IMR-90 (cell line): Measurements from ENCODE around the gene C14orf180. TPM values are rescaled to one million over a fixed set of nuclear protein-coding genes. Genes with fewer than 3 reads are reported as not detected.

Experiments
- ATAC-seq: fragments of 200-7000 bp; cut with Tn5 transposase; 2 replicates; pipeline ENCODE4 v1.9.1; 2020; ENCODE audit warnings: low read depth, mild to moderate bottlenecking, moderate library complexity
- BruUV-seq: library from RNA; stranded (reverse); fragments of 400-500 nt; replicated peaks from 2 replicates; lab custom pipeline; 2021; lab: Mats Ljungman, UMichigan
- CTCF ChIA-PET: fragments of 300-600 bp; formaldehyde crosslinking; extraction: SDS; loops from one replicate; lab custom pipeline; 2021; ENCODE audit warnings: antibody characterized with exemption; lab: Yijun Ruan, JAX
- POLR2A ChIA-PET: fragments of 300-600 bp; sonication (Branson Sonifier 250); formaldehyde crosslinking; loops from one replicate; lab custom pipeline; 2022; ENCODE audit warnings: antibody characterized with exemption; ENCODE audit not compliant: unreplicated experiment; lab: Charles Lee
- DNase-seq: peaks from one replicate; pipeline ENCODE4 v3.0.0; 2013
- H2AFZ ChIP-seq: replicated peaks from 2 replicates; pipeline ENCODE3; 2013; ENCODE audit warnings: low read length, mild to moderate bottlenecking; ENCODE audit not compliant: poor library complexity
- H2AK5ac ChIP-seq: 2 replicates; pipeline ENCODE4 v1.6.1; 2013; ENCODE audit warnings: low read depth, low read length, inconsistent platforms
- H2AK9ac ChIP-seq: replicated peaks from 2 replicates; pipeline ENCODE3; 2013; ENCODE audit warnings: mild to moderate bottlenecking, low read depth, low read length, moderate library complexity; ENCODE audit not compliant: poor library complexity
- H2BK120ac ChIP-seq: 2 replicates; pipeline ENCODE4 v1.6.1; 2013; ENCODE audit warnings: low read depth, low read length, inconsistent platforms
- H2BK15ac ChIP-seq: 3 replicates; pipeline ENCODE4 v1.6.1; 2013; ENCODE audit warnings: low read depth, low read length, inconsistent platforms
- H2BK20ac ChIP-seq: 2 replicates; pipeline ENCODE4 v1.6.1; 2013; ENCODE audit warnings: low read depth, mild to moderate bottlenecking, inconsistent platforms, low read length, moderate library complexity
- H2BK5ac ChIP-seq: 2 replicates; pipeline ENCODE4 v1.6.1; 2013; ENCODE audit warnings: mild to moderate bottlenecking, low read depth, low read length, inconsistent platforms; ENCODE audit not compliant: poor library complexity, severe bottlenecking
- H3K14ac ChIP-seq: replicated peaks from 2 replicates; pipeline ENCODE4 v1.6.1; 2013; ENCODE audit warnings: low read depth, low read length, inconsistent platforms
- H3K18ac ChIP-seq: 2 replicates; pipeline ENCODE4 v1.6.1; 2013; ENCODE audit warnings: low read depth, low read length, control low read depth
- H3K23ac ChIP-seq: 2 replicates; pipeline ENCODE4 v1.6.1; 2013; ENCODE audit warnings: low read depth, low read length, inconsistent platforms
- H3K27ac ChIP-seq: 2 replicates; pipeline ENCODE4 v1.5.1; 2013; ENCODE audit warnings: mild to moderate bottlenecking, control low read depth, low read length; ENCODE audit not compliant: insufficient read depth
- H3K27me3 ChIP-seq: 2 replicates; pipeline ENCODE4 v1.6.1; 2013; ENCODE audit warnings: low read length; ENCODE audit not compliant: control insufficient read depth, insufficient read depth
- H3K36me3 ChIP-seq: 2 replicates; pipeline ENCODE4 v1.6.1; 2013; ENCODE audit warnings: low read length, mixed read lengths; ENCODE audit not compliant: control insufficient read depth, insufficient read depth
- H3K4ac ChIP-seq: 2 replicates; pipeline ENCODE4 v1.6.1; 2013; ENCODE audit warnings: low read depth, low read length, inconsistent platforms
- H3K4me1 ChIP-seq: 2 replicates; pipeline ENCODE4 v1.6.1; 2013; ENCODE audit warnings: low read length, mixed read lengths; ENCODE audit not compliant: control insufficient read depth, insufficient read depth
- H3K4me2 ChIP-seq: 2 replicates; pipeline ENCODE4 v1.6.1; 2013; ENCODE audit warnings: low read depth, mild to moderate bottlenecking, control low read depth, low read length, moderate library complexity
- H3K4me3 ChIP-seq: 2 replicates; pipeline ENCODE4 v1.5.1; 2013; ENCODE audit warnings: low read depth, mild to moderate bottlenecking, control low read depth, low read length, moderate library complexity; ENCODE audit not compliant: insufficient read depth
- H3K56ac ChIP-seq: 2 replicates; pipeline ENCODE4 v1.6.1; 2013; ENCODE audit warnings: low read length, inconsistent platforms; ENCODE audit not compliant: insufficient read depth; ENCODE audit errors: extremely low read depth
- H3K79me1 ChIP-seq, 2 experiments: 2 replicates each; pipeline ENCODE4 v1.6.1; 2013; ENCODE audit warnings: low read length in 2 of 2, inconsistent platforms in 1 of 2, low read depth in 1 of 2
- H3K9ac ChIP-seq: 2 replicates; pipeline ENCODE4 v1.6.1; 2013; ENCODE audit warnings: low read depth, low read length, control low read depth
- H3K9me1 ChIP-seq: 2 replicates; pipeline ENCODE4 v1.6.1; 2013; ENCODE audit warnings: low read length, inconsistent platforms; ENCODE audit not compliant: insufficient read depth
- H3K9me3 ChIP-seq: 2 replicates; pipeline ENCODE4 v1.6.1; 2013; ENCODE audit warnings: low read length; ENCODE audit not compliant: control insufficient read depth, insufficient read depth
- H4K20me1 ChIP-seq: 2 replicates; pipeline ENCODE4 v1.6.1; 2013; ENCODE audit warnings: low read length, inconsistent platforms; ENCODE audit not compliant: insufficient read depth
- H4K5ac ChIP-seq: 2 replicates; pipeline ENCODE4 v1.6.1; 2013; ENCODE audit warnings: mild to moderate bottlenecking, low read depth, low read length, control low read depth
- H4K8ac ChIP-seq, 2 experiments: 2 replicates each; pipeline ENCODE4 v1.6.1; 2013; ENCODE audit warnings: low read depth in 2 of 2, low read length in 2 of 2, control low read depth in 1 of 2, inconsistent platforms in 1 of 2
- H4K91ac ChIP-seq: 2 replicates; pipeline ENCODE4 v1.6.1; 2013; ENCODE audit warnings: low read depth, low read length, inconsistent platforms; ENCODE audit not compliant: insufficient read depth
- BHLHE40 ChIP-seq: fragments of 150-350 bp; IDR thresholded peaks from 2 replicates; pipeline ENCODE4 v1.6.1; 2016; ENCODE audit warnings: mild to moderate bottlenecking, low read depth, low read length
- CEBPB ChIP-seq: IDR thresholded peaks from 2 replicates; pipeline ENCODE4 v1.6.1; 2012; ENCODE audit warnings: low read depth, low read length, improper control_type of control experiment
- CHD1 ChIP-seq: IDR thresholded peaks from 2 replicates; pipeline ENCODE4 v1.6.1; 2012; ENCODE audit warnings: low read depth, low read length, improper control_type of control experiment
- CTCF ChIP-seq: conservative IDR thresholded peaks from 2 replicates; pipeline ENCODE4 v1.5.1; 2012; ENCODE audit warnings: mild to moderate bottlenecking, low read depth, low read length, improper control_type of control experiment
- MAFK ChIP-seq: IDR thresholded peaks from 2 replicates; pipeline ENCODE4 v1.6.1; 2012; ENCODE audit warnings: low read depth, low read length, improper control_type of control experiment
- MAZ ChIP-seq: IDR thresholded peaks from 2 replicates; pipeline ENCODE4 v1.6.1; 2012; ENCODE audit warnings: low read depth, mild to moderate bottlenecking, low read length, improper control_type of control experiment, moderate library complexity, borderline replicate concordance
- MXI1 ChIP-seq: IDR thresholded peaks from 2 replicates; pipeline ENCODE4 v1.6.1; 2012; ENCODE audit warnings: low read depth, mild to moderate bottlenecking, low read length, moderate library complexity, borderline replicate concordance
- NFE2L2 ChIP-seq: fragments of 150-350 bp; IDR thresholded peaks from 2 replicates; pipeline ENCODE4 v1.6.1; 2016; ENCODE audit warnings: low read depth, mild to moderate bottlenecking, low read length
- POLR2A ChIP-seq: IDR thresholded peaks from 2 replicates; pipeline ENCODE4 v1.6.1; 2012; ENCODE audit warnings: mild to moderate bottlenecking, low read depth, low read length
- RAD21 ChIP-seq: IDR thresholded peaks from 2 replicates; pipeline ENCODE4 v1.6.1; 2012; ENCODE audit warnings: low read length, improper control_type of control experiment
- RCOR1 ChIP-seq: IDR thresholded peaks from 2 replicates; pipeline ENCODE4 v1.6.1; 2012; ENCODE audit warnings: mild to moderate bottlenecking, low read length, improper control_type of control experiment; ENCODE audit not compliant: insufficient replicate concordance
- RFX5 ChIP-seq: IDR thresholded peaks from 2 replicates; pipeline ENCODE4 v1.8.0; 2012; ENCODE audit warnings: low read depth, mild to moderate bottlenecking, low read length, moderate library complexity
- SMC3 ChIP-seq: fragments of 150-350 bp; IDR thresholded peaks from 2 replicates; pipeline ENCODE4 v1.6.1; 2016; ENCODE audit warnings: low read depth, mild to moderate bottlenecking, antibody characterized with exemption, low read length, moderate library complexity
- WGBS, 2 experiments: methylation state at CpG; one replicate each; pipeline versions ENCODE4 v1.1.5 to v1.1.7; 2013; ENCODE audit warnings: missing lambda C conversion rate in 2 of 2; ENCODE audit not compliant: insufficient read length in 1 of 2; ENCODE audit errors: extremely low coverage in 2 of 2; 5-methylcytosine and 5-hydroxymethylcytosine counted together
- dilution Hi-C: fragments of 300-500 bp; cut with HindIII; formaldehyde crosslinking; loops from one replicate; pipeline ENCODE4 v1.14.3; 2018; ENCODE audit warnings: low sequenced_read_pairs; ENCODE audit not compliant: unreplicated experiment
- in situ Hi-C: fragments of 300-500 bp; cut with MboI; formaldehyde crosslinking; loops from 3 replicates; pipeline ENCODE4 v1.14.3; 2019; ENCODE audit warnings: low sequenced_read_pairs, inconsistent platforms, mixed read lengths
- intact Hi-C: fragments of 100-400 bp; cut with micrococcal nuclease; formaldehyde crosslinking; loops from 2 replicates; pipeline ENCODE4 v1.10.0; 2022
- polyA plus RNA-seq, 3 experiments: library from polyadenylated mRNA; depleted of rRNA; stranded (reverse); fragments of >200 nt; gene quantifications; 2 replicates each; pipeline ENCODE4 v1.2.3, GENCODE V29; 2012; ENCODE audit warnings: low replicate concordance in 1 of 3
- total RNA-seq: library from RNA; depleted of rRNA; stranded (reverse); fragments of >200 nt; gene quantifications from 2 replicates; pipeline ENCODE4 v1.2.3, GENCODE V29; 2012
- TF ChIP-seq, protein P1 (sequence below): fragments of 150-350 bp; IDR thresholded peaks from 2 replicates; pipeline ENCODE4 v1.6.1; 2016; ENCODE audit warnings: low read depth, mild to moderate bottlenecking, low read length, moderate library complexity, borderline replicate concordance

Gene C14orf180
- total and polyA plus RNA-seq, 2 of the 4 experiments (the other 2 are of a cell fraction) = not detected

DNA sequence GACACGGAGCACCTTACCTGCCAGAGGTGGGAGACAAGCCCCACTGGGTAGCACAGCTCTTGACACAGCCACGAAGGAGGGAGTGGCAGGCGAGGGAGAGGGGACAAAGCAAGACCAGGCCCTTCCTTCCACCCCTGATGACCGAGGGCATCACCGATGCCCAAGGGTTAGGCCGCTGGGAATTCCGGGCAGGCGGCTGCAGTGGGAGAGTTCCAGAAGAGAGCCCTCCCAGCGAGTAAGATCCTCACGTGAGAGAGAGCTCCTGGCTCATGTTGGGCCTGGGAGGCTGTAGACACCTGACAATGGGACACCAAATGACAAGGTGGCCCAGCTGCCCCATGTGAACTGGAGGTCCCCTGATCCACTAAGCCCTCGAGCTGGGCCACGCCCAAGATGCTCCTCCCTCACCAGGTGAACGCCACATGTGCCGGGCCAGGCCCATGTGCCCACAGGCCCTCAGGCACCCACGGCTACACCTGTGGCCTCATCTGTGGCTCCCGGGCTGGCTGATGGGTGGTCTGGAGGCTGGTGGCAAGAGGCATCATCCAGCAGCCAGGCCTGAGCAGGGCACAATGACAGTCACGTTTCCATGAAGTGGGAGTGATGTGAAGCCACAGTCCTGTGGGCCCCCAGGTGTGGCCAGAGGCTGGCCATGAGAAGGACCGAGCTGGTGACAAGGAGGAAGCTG is 32.1 kb upstream of the C14orf180 start:
- no peaks in the 10 kb centered on the region for H3K36me3 ChIP-seq
- no TSS peak for BruUV-seq
- no peaks in the 10 kb centered on the region for H3K9me1 ChIP-seq
- peaks cover 6% of the 10 kb centered on the region; the same call in 1 of the 2 replicates for H3K27me3 ChIP-seq
- H2BK120ac ChIP-seq = no peak overlapping the region
- no peak overlapping the region for H3K23ac ChIP-seq
- H4K8ac ChIP-seq = no peak overlapping the region
- H3K27ac ChIP-seq = no peak overlapping the region
- H2AFZ ChIP-seq = no peak overlapping the region
- no peak overlapping the region for H3K18ac ChIP-seq
- H2AK9ac ChIP-seq = no peak overlapping the region
- no peak overlapping the region for H2BK15ac ChIP-seq
- DNase-seq = no peak
- H3K4ac ChIP-seq = no peak overlapping the region
- no peak overlapping the region for H2BK20ac ChIP-seq
- H3K4me1 ChIP-seq = no peaks in the 10 kb centered on the region
- H4K20me1 ChIP-seq = no peaks in the 10 kb centered on the region
- no peak overlapping the region for H4K5ac ChIP-seq
- no peak overlapping the region for H4K91ac ChIP-seq
- in situ Hi-C loops = no loop called here
- no peak overlapping the region for H3K56ac ChIP-seq
- ChIA-PET POLR2A (no interaction called here), CTCF (no interaction called here)
- H2AK5ac ChIP-seq = no peak overlapping the region
- no peak overlapping the region for H2BK5ac ChIP-seq
- intact Hi-C loops = no loop called here
- H3K14ac ChIP-seq = no peak overlapping the region
- no peak overlapping the region for H3K9ac ChIP-seq
- H3K9me3 ChIP-seq = no peaks in the 10 kb centered on the region
- dilution Hi-C loops = no loop called here
- ATAC-seq = no peak
- TF ChIP-seq, protein P1, sequence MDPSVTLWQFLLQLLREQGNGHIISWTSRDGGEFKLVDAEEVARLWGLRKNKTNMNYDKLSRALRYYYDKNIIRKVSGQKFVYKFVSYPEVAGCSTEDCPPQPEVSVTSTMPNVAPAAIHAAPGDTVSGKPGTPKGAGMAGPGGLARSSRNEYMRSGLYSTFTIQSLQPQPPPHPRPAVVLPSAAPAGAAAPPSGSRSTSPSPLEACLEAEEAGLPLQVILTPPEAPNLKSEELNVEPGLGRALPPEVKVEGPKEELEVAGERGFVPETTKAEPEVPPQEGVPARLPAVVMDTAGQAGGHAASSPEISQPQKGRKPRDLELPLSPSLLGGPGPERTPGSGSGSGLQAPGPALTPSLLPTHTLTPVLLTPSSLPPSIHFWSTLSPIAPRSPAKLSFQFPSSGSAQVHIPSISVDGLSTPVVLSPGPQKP = no peak
- TF ChIP-seq RCOR1 = no peak
- no peak for TF ChIP-seq MXI1
- TF ChIP-seq CTCF = no peak
- no peak for TF ChIP-seq MAZ
- TF ChIP-seq MAFK = no peak
- no peak for TF ChIP-seq NFE2L2
- no peak for TF ChIP-seq CEBPB
- TF ChIP-seq RFX5 = no peak
- TF ChIP-seq POLR2A = no peak
- no peak for TF ChIP-seq RAD21
- TF ChIP-seq CHD1 = no peak
- no peak for TF ChIP-seq BHLHE40
- TF ChIP-seq SMC3 = no peak
- H3K79me1 ChIP-seq = no peaks in the 10 kb centered on the region
- H3K4me2 ChIP-seq = no peak overlapping the region
- WGBS, 2 experiments = 58% methylated on average over 6 of the region's 18 CpGs; no CpG with 5 or more reads in 1 of the 2 experiments
- H3K4me3 ChIP-seq = no peak overlapping the region
